Glomerular visceral epithelial cell (primary cell): ENCODE measurements around the gene SLC35D2.
A peak's percentile ranks its signal among the peaks of the same experiment; 100 is the strongest.

Experiments used
- DNase-seq: peaks from one replicate; pipeline ENCODE4 v3.0.0-alpha.2; 2016; ENCODE audit errors: extremely low spot score

The SLC35D2 gene

DNA sequence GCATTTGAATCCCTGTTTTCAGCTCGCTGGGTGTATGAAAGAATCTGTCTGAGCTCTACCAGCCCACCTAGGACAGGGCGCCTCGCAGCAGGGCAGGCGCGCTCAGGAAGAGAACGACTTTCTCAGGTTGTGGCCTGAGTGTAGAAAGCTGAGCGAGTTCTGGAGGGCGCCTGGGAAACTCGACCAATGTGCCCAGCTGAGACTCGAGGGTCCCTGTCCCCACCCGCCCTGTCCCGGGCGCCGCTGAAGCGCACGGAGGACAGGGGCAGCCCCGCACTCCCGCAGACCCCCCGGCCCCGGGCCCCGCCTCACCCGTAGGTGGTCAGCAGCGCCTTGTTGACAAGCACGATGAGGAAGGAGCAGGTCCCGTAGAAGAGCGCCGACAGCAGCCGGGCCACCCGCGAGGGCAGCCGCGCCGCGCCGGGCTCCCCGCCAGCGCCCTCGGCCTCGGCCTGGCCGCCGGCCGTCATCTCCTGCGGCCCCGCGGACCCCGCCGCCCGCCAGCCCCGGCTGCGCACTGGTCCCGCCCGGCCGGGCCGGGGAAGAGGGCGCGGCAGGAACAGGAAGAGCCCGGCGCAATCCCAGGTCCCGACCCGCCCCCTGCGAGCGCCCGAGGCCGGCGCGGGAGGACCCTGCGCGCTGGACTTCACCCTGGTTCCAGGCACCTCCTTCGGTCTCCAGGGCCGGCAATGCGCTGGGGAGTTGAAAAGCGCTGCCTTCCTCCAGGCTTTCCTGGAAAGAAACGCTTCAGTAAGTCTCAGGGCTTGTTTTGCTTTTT, at the start of gene SLC35D2:
Gene SLC35D2, minus strand, starts transcription at position 547 of the 778 bp plus-strand sequence. Its CDS starts 77 bp downstream, at position 470.
- DNase-seq, result peak; percentile 79

DNA sequence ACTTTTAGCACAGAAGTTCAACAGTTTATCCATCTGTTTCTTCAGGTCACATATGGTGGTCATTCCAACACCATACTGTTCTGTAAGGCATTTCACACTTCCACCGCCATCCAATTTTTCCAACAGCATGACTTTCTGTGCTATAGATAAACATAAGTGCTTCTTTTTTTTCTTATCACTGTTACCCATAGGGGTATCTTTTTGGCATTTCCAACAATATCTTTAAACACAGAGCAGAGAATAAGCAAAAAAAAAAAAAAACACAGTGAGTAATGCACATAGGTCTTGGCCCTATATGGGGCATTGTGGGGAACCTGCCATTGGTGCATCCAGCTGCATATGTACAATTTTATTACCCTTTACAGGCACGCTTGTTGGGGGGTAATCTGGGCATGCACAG, 46.9 kb upstream of the SLC35D2 start:
- no peak for DNase-seq

- DNase-seq, result no peak
These were observed 46.2 kb upstream of the SLC35D2 start for GRCh38 chr9:96429732-96430131.

DNA sequence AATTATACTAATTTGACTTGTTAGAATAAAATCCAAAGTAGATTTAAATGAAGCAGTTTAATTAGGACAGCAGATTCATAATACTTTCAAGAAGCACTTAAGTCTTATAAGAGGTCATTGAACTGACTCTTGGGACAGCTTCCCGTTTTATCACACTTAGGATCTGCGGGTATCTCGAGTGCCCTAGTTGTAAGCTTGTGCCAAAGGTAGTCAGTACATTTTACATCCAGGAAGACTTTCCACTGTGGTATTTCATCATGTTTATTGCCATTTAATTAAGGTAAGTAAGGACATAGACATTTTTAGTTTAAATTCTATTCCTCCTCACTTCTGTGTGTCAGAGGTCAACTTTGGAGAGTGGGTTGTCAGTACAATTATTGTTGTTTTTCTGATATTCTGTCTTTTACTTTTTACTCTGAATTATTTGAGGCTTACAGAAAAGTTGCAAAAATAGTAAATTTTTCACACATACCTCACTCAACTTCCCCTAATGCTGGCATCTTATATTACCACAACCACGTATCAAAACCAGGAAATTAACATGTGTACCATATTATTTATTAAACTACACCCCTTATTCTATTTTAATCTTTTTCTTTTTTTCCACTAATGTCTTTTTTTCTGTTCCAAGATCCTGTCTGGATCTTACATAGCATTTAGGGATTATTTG, 42.1 kb upstream of the SLC35D2 start:
- no peak for DNase-seq

- no peak for DNase-seq
These were observed 40.5 kb upstream of the SLC35D2 start for GRCh38 chr9:96423985-96424336.

- no peak for DNase-seq
These were observed 39.9 kb upstream of the SLC35D2 start for GRCh38 chr9:96423322-96423984.

DNA sequence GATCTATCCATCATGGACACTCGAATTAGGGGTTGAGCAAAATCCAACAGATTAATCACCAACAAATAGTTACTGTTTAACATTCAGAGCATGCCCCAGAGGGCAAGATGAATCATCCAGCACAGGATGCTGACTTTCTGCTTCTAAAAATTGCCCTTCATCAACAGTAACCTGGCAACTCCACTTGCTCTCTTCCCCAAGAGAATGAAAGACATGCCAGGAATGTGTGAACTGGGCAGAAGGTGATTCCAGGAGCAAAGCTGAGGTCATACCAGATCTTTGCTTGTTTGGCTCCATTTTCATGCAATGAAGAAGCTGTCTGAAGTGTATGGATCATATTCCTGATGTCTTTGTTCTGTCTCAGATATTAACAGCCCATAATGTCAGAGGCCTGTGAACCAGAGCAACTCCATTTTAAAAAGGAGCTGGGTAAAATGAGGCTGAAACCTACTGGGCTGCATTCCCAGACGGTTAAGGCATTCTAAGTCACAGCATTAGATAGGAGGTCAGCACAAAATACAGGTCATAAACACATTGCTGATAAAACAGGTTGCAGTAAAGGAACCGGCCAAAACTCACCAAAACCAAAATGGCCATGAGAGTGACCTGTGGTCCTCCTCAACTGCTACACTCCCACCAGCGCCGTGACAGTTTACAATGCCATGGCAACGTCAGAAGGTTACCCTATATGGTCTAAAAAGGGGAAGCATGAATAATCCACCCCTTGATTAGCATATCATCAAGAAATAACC, 37.1 kb upstream of the SLC35D2 start:
- peak; percentile 98 for DNase-seq

DNA sequence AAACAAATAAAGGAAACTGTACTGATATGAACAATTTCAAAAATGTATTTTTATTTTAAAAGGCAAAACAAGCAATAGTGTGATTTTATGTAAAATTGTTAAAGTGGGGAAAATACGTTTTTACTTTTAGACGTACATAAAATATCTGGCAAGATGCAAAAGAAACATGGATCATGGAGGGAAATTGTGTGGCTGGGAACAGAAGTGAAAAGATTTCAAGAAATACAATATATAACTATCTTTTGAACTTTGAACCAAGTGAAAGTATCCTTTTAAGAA, 36.1 kb upstream of the SLC35D2 start:
- DNase-seq, result no peak

DNA sequence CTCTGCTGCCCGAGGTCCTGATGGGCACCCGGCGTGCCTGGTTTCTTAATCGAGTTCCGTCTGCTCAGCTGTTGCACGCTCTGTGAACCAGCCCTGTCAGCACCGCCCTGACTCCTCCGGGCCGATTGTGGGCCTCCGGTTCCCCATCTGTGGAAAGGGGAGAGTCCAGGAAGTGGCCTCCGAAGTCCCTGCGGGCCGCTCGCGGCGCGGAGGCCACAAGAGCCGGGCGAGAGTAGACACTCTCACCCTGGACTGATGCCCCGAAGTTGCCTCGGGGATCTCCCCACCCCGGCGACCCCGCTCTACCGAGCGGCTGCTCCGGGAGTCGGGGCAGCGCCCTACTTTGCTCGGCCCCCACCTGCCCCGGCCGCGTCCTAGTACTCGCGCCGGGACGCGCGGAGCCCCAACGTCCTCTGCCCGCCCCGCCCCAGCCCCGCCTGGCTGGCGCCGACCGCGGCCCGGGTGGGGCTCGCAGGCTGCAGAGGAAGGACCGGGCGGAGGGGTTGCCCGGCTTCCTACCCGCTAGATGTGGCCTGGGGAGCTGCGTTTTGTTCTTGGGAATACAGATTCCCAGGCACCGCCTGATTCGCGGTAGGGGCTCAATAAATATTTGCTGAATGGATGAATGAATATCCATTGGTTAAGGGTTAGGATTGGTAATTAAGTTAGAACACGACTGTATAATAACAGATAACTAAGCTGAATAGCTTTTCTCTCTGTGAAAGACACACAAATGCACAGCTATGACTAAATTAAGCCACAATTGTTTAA, 35.6 kb upstream of the SLC35D2 start:
- peak; percentile 83 for DNase-seq

DNA sequence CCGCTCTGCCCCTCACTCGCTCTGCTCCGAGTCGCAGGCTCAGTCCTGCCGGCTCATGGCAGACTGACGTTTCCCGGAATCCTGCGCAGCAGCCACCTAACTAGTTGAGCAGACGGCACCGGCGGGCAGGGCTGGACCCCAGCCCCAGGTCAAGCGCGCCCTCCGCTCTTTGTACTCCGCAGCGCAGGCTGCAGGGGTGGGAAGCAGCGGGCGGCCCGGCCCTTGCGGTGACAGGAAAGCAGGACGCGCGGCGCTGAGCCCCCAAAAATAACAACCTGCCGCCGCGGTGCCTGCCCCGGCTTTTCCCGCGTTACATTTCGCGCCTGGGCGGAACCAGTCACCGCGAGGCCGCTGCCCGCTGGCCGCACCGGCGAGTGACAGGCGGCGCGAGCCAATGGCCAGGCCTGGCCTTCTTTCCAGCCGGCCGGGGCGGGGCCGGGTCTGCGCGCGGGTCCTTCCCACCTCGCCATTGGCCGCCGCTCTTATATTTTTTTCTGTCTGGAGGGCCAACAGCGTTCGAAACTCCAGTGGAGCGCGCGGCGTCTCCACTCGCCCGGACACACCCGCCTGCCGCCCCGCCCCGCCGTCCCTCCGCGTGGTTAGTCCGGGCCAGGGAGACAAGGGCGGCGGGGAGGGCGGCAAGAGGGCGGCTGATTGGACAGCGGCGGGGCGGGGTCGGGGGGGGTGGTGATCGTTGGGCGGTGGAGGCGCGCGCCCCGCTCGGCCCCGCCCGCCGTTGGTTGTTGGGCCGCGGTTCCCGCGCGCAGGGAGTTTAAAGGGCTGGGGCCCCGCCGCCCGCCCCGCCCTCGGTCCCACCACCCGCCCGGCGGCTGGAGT, 34.8 kb upstream of the SLC35D2 start, which contains the start of gene ZNF367:
Gene ZNF367, minus strand, starts transcription at position 288 of the 837 bp plus-strand sequence. CDS start 338 bp downstream, outside the sequence.
- peak; percentile 99 for DNase-seq

DNA sequence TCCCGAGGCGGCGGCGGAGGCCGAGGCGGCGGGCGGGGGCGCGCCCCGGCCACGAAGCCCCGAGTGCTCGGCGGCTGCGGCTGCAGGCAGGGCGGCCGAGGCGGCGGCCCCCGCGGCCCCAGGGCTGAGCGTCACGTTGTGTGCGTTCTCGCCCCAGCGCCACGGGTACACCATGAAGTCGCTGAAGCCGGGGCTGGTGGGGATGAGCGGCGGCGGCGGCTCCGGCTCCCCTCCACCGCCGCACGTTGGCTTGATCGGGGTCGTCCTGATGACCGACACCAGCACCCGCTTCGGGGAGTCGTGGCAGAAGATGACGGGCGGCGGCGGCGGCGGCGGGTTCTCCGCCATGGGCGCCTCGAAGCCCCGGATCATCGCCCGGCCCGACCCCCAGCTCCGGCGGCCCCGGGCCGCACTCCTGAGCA, 34.2 kb upstream of the SLC35D2 start:
- DNase-seq, result no peak

DNA sequence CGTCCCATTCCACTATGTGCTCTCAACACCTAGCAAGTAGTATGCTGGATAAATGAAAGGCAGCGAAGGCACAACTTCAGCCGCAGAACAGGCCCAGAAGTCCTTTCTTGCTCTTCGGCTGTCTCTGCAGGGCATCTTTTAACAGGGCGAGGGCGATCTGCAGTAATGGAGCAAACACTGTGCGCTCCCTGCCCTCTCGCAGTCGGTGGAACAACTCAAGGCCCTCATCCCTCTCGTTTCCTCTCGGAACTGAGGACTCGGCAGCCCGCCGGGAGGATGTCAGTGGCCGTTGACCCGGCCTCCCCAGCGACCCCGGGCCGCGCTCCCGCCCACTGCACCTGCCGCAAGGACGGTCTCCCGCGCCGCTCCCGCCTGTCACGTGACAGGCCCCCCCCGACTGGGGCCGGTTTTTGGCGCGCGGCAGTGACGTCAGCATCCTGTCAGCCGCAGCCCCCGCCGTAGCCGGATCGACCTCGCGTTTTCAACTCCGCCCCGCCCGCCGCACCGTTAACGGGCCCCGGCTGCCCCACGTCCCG, 33.6 kb upstream of the SLC35D2 start:
- peak; percentile 88 for DNase-seq

DNA sequence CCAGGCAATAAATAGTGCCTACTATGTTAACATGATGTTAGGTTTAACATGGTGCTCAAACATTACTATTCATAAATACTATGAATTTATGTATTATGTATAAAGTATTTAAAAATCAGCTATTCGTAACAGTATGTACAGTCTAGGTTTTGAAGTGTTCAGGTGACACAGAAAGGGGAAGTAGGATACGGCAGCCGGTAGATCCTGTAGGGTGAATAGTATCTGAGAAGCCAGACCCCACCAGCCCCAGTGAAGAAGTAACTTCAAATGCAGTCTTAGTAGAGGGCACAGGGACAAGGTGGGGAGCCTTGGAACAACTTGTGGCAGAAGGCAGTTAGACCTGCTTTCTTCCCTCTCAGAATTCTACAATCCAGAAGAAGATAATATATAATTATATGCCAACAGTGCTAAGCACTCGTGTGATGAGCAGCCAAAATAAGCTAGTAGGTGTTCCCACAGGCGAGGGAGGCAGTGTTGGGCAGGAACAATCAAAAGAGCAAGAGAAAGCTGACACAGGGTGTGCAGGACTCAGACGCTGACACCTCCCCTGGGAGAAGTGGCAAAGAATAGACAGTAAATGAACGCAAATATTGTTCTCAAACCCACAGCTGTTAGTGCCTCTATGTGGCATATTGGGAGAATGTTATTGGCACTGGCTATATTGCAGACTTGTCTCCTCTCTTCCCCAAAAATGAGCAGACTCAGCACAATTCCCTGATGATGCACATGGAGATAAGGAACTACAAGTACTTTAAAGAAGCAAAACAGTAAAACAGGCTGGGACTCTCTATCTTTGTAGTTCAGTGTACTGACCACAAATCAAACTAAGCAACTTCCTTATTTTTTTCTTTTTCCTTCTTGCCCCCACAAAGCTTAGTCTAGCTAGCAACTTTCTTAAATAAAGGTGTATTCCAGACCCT, 30.1 kb upstream of the SLC35D2 start:
- no peak for DNase-seq

DNA sequence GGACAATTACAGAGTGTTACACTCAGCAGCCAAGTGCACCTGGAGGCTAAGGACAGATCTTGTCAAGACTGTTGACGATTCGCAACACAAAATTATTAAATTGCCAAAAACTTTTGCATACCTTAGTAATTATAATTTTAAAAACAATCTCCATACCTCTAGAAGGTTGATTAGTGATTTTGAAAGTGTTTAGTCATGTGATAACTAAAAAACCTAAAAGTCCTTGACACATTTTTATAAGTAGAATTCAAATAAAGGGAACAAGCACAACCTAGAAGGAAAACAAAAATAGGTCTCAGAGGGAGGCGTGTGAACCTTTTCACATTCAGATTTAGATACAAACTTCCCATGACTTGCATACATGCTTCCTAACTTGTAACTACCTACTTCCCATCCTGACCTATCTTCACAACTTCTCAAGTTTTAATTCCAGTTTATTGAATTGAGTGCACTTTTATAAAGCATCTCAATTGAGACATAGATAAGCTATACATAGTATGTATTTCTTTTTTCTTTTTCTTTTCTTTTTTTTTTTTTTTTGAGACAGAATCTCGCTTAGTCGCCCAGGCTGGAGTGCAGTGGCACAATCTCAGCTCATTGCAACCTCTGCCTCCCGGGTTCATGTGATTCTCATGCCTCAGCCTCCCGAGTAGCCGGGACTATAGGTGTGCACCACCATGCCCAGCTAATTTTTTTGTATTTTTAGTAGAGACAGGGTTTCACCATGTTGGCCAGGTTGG, 28.8 kb upstream of the SLC35D2 start:
- no peak for DNase-seq

- no peak for DNase-seq
These were observed 27.8 kb upstream of the SLC35D2 start for GRCh38 chr9:96411129-96411838.

GRCh38 chr9:96408409-96409280, 25.1 kb upstream of the SLC35D2 start:
- DNase-seq, result no peak
